Measurements from ENCODE around the gene CHKA.

The CHKA gene

GRCh38 chr11:68048681-68049508 lies 72.3 kb downstream of the CHKA start:
- TF ChIP-seq CTCF (conservative IDR thresholded peaks at IDR 0.05; ENCODE audit: control insufficient read depth, insufficient read depth, low read depth, low read length) = no peak
- no peak overlapping the region for H3K4me3 ChIP-seq (ENCODE audit: control insufficient read depth, low read depth, low read length)
- no peak for DNase-seq (ENCODE audit: low read depth)

GRCh38 chr11:68047437-68048290 lies 73.5 kb downstream of the CHKA start:
- no peak for TF ChIP-seq CTCF (conservative IDR thresholded peaks at IDR 0.05; ENCODE audit: control insufficient read depth, insufficient read depth, low read depth, low read length)
- no peak for DNase-seq (ENCODE audit: low read depth)
- no peak overlapping the region for H3K4me3 ChIP-seq (ENCODE audit: control insufficient read depth, low read depth, low read length)

- TF ChIP-seq CTCF (conservative IDR thresholded peaks at IDR 0.05; ENCODE audit: control insufficient read depth, insufficient read depth, low read depth, low read length) = no peak
Observed at GRCh38 chr11:68044898-68045351, 76.3 kb downstream of the CHKA start.

GRCh38 chr11:68044145-68044813 lies 76.9 kb downstream of the CHKA start:
- no peak for TF ChIP-seq CTCF (conservative IDR thresholded peaks at IDR 0.05; ENCODE audit: control insufficient read depth, insufficient read depth, low read depth, low read length)
- DNase-seq (ENCODE audit: low read depth) = no peak
- no peak overlapping the region for H3K4me3 ChIP-seq (ENCODE audit: control insufficient read depth, low read depth, low read length)

More at GRCh38 chr11:68044898-68045351, 76.3 kb downstream of the CHKA start:
- no peak for DNase-seq (ENCODE audit: low read depth)
- no peak overlapping the region for H3K4me3 ChIP-seq (ENCODE audit: control insufficient read depth, low read depth, low read length)

- TF ChIP-seq CTCF (conservative IDR thresholded peaks at IDR 0.05; ENCODE audit: control insufficient read depth, insufficient read depth, low read depth, low read length) = no peak
- peak; percentile 88 for DNase-seq (ENCODE audit: low read depth)
- no peak overlapping the region for H3K4me3 ChIP-seq (ENCODE audit: control insufficient read depth, low read depth, low read length)
Observed at GRCh38 chr11:68043349-68044144, 77.6 kb downstream of the CHKA start.

GRCh38 chr11:68043029-68043348 lies 78.2 kb downstream of the CHKA start:
- H3K4me3 ChIP-seq (ENCODE audit: control insufficient read depth, low read depth, low read length) = no peak overlapping the region
- DNase-seq (ENCODE audit: low read depth) = no peak

More at GRCh38 chr11:68043029-68043348, 78.2 kb downstream of the CHKA start:
- TF ChIP-seq CTCF (conservative IDR thresholded peaks at IDR 0.05; ENCODE audit: control insufficient read depth, insufficient read depth, low read depth, low read length) = no peak

All from fibroblast of mammary gland (primary cell).